ENCODE measurements around the gene PPP3R1.

The PPP3R1 gene

GRCh38 chr2:68230241-68231060 is 21.9 kb downstream of the PPP3R1 start:
- DNase-seq, result peak in 1 of 2 donors; percentile 44

GRCh38 chr2:68226794-68227193 is 25.5 kb downstream of the PPP3R1 start:
- DNase-seq, result no peak

- DNase-seq, result peak; percentile 73 to 79
Observed at GRCh38 chr2:68225119-68225632, 27.2 kb downstream of the PPP3R1 start.

- peak in 1 of 2 donors; percentile 44 for DNase-seq
Observed at GRCh38 chr2:68223419-68223818, 28.9 kb downstream of the PPP3R1 start.

GRCh38 chr2:68222287-68222686 is 30.0 kb downstream of the PPP3R1 start:
- DNase-seq, result no peak

GRCh38 chr2:68218343-68218901 is 33.9 kb downstream of the PPP3R1 start:
- DNase-seq, result no peak

- DNase-seq, result no peak
Observed at GRCh38 chr2:68217729-68218128, 34.6 kb downstream of the PPP3R1 start.

- no peak for DNase-seq
Observed at GRCh38 chr2:68216454-68217310, 35.6 kb downstream of the PPP3R1 start.

GRCh38 chr2:68214381-68214780 is 38.0 kb downstream of the PPP3R1 start:
- no peak for DNase-seq

GRCh38 chr2:68206793-68207192 is 45.5 kb downstream of the PPP3R1 start:
- peak in 1 of 2 donors; percentile 55 for DNase-seq

GRCh38 chr2:68203587-68203986 is 48.7 kb downstream of the PPP3R1 start:
- DNase-seq, result no peak

GRCh38 chr2:68200157-68200787 is 52.1 kb downstream of the PPP3R1 start:
- peak; percentile 79 to 80 for DNase-seq

GRCh38 chr2:68196120-68196716 is 56.1 kb downstream of the PPP3R1 start:
- peak; percentile 19 to 29 for DNase-seq

- DNase-seq, result peak in 1 of 2 donors; percentile 19
Observed at GRCh38 chr2:68195096-68195495, 57.2 kb downstream of the PPP3R1 start.

- DNase-seq, result no peak
Observed at GRCh38 chr2:68193787-68194372, 58.5 kb downstream of the PPP3R1 start.

- no peak for DNase-seq
Observed at GRCh38 chr2:68193144-68193543, 59.2 kb downstream of the PPP3R1 start.

GRCh38 chr2:68190991-68191731 is 61.2 kb downstream of the PPP3R1 start:
- DNase-seq, result peak; percentile 36 to 38

GRCh38 chr2:68189991-68190784 is 62.1 kb downstream of the PPP3R1 start:
- DNase-seq, result no peak

- DNase-seq, result no peak
Observed at GRCh38 chr2:68188831-68189230, 63.5 kb downstream of the PPP3R1 start.

GRCh38 chr2:68187329-68187728 is 65.0 kb downstream of the PPP3R1 start:
- no peak for DNase-seq

All from inflammatory macrophage (primary cell).